ENCODE data around the gene CERT1. TPM values are rescaled to one million over a fixed set of nuclear protein-coding genes. Genes with fewer than 3 reads are reported as not detected.

The CERT1 gene
- total and polyA plus RNA-seq, 9 of the 15 experiments (the other 6 are each of a cell fraction or from before 2014, with no cell fraction given), result 3.4 to 24.7 (median 9.8) TPM

- no peak overlapping the region for H2AFZ ChIP-seq (ENCODE audit: low read depth, low read length)
- H3K4me1 ChIP-seq (replicated peaks in 1 of 2; ENCODE audit: control insufficient read depth in 2 of 2, insufficient read depth in 2 of 2, low read length in 2 of 2), result no peaks in the 10 kb centered on the region
- DNase-seq (ENCODE audit: extremely low read depth in 1 of 4, low spot score in 3 of 4), result no peak
- WGBS (ENCODE audit: insufficient coverage, low coverage, missing lambda C conversion rate), result 85% methylated on average over 2 of the region's 2 CpGs
- no peak overlapping the region for H3K4me3 ChIP-seq
- intact Hi-C loops (cut with micrococcal nuclease), result no loop called here
- no peak for ATAC-seq
- peaks cover 4% of the 10 kb centered on the region; the same call in 1 of the 3 replicates for H3K79me2 ChIP-seq (ENCODE audit: control insufficient read depth, insufficient read depth, low read length)
- no peaks in the 10 kb centered on the region for H3K27me3 ChIP-seq (ENCODE audit: control insufficient read depth in 2 of 2, insufficient read depth in 2 of 2, low read length in 2 of 2)
- H3K9me3 ChIP-seq (replicated peaks; ENCODE audit: control insufficient read depth, insufficient read depth, low read depth, low read length), result no peaks in the 10 kb centered on the region
- H3K36me3 ChIP-seq (ENCODE audit: control insufficient read depth, insufficient read depth, low read length), result peaks cover 8% of the 10 kb centered on the region; the same call in 2 of the 3 replicates
- no peaks in the 10 kb centered on the region for H3K9me1 ChIP-seq (ENCODE audit: control insufficient read depth, insufficient read depth, low read length)
- ChIA-PET POLR2A (no interaction called here), CTCF (ENCODE audit: low intra/inter-chr PET ratio) (no interaction called here)
- no peak overlapping the region for H3K27ac ChIP-seq (ENCODE audit: extremely low read depth, low read depth, low read length)
- no peak for FAIRE-seq
- no peaks in the 10 kb centered on the region for H4K20me1 ChIP-seq (replicated peaks; ENCODE audit: control insufficient read depth, insufficient read depth, low read length)
- H3K9ac ChIP-seq (ENCODE audit: insufficient read depth in 1 of 2, low read depth in 2 of 2, low read length in 2 of 2), result no peak overlapping the region
- H3K4me2 ChIP-seq (ENCODE audit: insufficient read depth, low read length), result no peak overlapping the region
- no TSS peak for BruUV-seq (replicated peaks)
- in situ Hi-C loops (cut with MboI), result no loop called here
- TF ChIP-seq ZNF431 (CRISPR knock-in tag; IDR thresholded peaks at IDR 0.05), result no peak
- no peak for TF ChIP-seq TCF7 (IDR thresholded peaks at IDR 0.05; ENCODE audit: borderline replicate concordance)
- no peak for TF ChIP-seq ZBTB43 (CRISPR knock-in tag; IDR thresholded peaks at IDR 0.05)
- no peak for TF ChIP-seq HIVEP1 (CRISPR knock-in tag; IDR thresholded peaks at IDR 0.05)
- no peak for TF ChIP-seq SMARCA4 (IDR thresholded peaks at IDR 0.05)
- no peak for TF ChIP-seq NFYB (IDR thresholded peaks at IDR 0.05; ENCODE audit: extremely low read depth, insufficient read length)
- TF ChIP-seq ZNF586 (CRISPR knock-in tag; conservative IDR thresholded peaks at IDR 0.05), result no peak
- no peak for TF ChIP-seq KLF6 (CRISPR knock-in tag; IDR thresholded peaks at IDR 0.05; ENCODE audit: borderline replicate concordance)
- no peak for TF ChIP-seq ZBTB40 (IDR thresholded peaks at IDR 0.05)
- TF ChIP-seq ZBTB40 (CRISPR knock-in tag; IDR thresholded peaks at IDR 0.05), result no peak
- TF ChIP-seq U2AF1 (optimal IDR thresholded peaks at IDR 0.05; ENCODE audit: low read depth, low read length), result no peak
Observed at GRCh38 chr5:75460532-75460931, 50.9 kb downstream of the CERT1 start.
